ENCODE data around the gene GIPC3.

- no peak for TF ChIP-seq USF1 (IDR thresholded peaks at IDR 0.05)
- no peak for TF ChIP-seq REST (IDR thresholded peaks at IDR 0.05; ENCODE audit: low read depth)
- TF ChIP-seq ZBTB7A (IDR thresholded peaks at IDR 0.05; ENCODE audit: low read depth), result peak; percentile 94
- no peak for TF ChIP-seq MAX (IDR thresholded peaks at IDR 0.05)
- TF ChIP-seq CREB1 (IDR thresholded peaks at IDR 0.05; ENCODE audit: low read depth), result no peak
- no peak for TF ChIP-seq EP300 (IDR thresholded peaks at IDR 0.05; ENCODE audit: borderline replicate concordance)
- no peak for TF ChIP-seq EGR1 (IDR thresholded peaks at IDR 0.05)
These were observed 899 bp downstream of the GIPC3 start for GRCh38 chr19:3586127-3586626.

Measured in Ishikawa (cell line).